H1 (cell line): ENCODE data around the gene FAM13C. TPM values are rescaled to one million over a fixed set of nuclear protein-coding genes. Genes with fewer than 3 reads are reported as not detected.

Experiments
- CTCF ChIA-PET: fragments of 300-600 bp; sonication (Branson Sonifier 250); formaldehyde crosslinking; loops from one replicate; lab custom pipeline; 2021; ENCODE audit not compliant: partially characterized antibody; lab: Charles Lee
- POLR2A ChIA-PET: fragments of 300-600 bp; sonication (Branson Sonifier 250); formaldehyde crosslinking; loops from one replicate; lab custom pipeline; 2021; ENCODE audit warnings: inconsistent platforms; ENCODE audit not compliant: partially characterized antibody; lab: Charles Lee
- DNase-seq, 2 experiments: peaks; one replicate each; pipeline versions ENCODE4 v3.0.0 to v3.0.0-alpha.2; 2010 to 2022; ENCODE audit warnings: low spot score in 2 of 2, low read depth in 1 of 2, mixed read lengths in 1 of 2
- FAIRE-seq: peaks from 2 replicates; lab custom pipeline; 2011; peaks lifted over from hg19 to GRCh38; lab: Jason Lieb, UNC
- H2AFZ ChIP-seq: 2 replicates; pipeline ENCODE4 v1.8.1; 2012; ENCODE audit warnings: low read length, inconsistent platforms
- H2AK5ac ChIP-seq: 2 replicates; pipeline ENCODE4 v1.6.1; 2013; ENCODE audit warnings: low read depth, low read length
- H2BK120ac ChIP-seq: replicated peaks from 2 replicates; pipeline ENCODE3; 2013; ENCODE audit warnings: low read depth, low read length, inconsistent platforms
- H2BK12ac ChIP-seq: 2 replicates; pipeline ENCODE4 v1.6.1; 2013; ENCODE audit warnings: low read depth, low read length
- H2BK15ac ChIP-seq: 2 replicates; pipeline ENCODE4 v1.6.1; 2013; ENCODE audit warnings: low read length
- H2BK20ac ChIP-seq: 2 replicates; pipeline ENCODE4 v1.6.1; 2013; ENCODE audit warnings: low read length
- H2BK5ac ChIP-seq: 2 replicates; pipeline ENCODE4 v1.6.1; 2013; ENCODE audit warnings: low read depth, low read length
- H3K14ac ChIP-seq: 2 replicates; pipeline ENCODE4 v1.6.1; 2013; ENCODE audit warnings: inconsistent platforms; ENCODE audit not compliant: insufficient read length
- H3K18ac ChIP-seq: 2 replicates; pipeline ENCODE4 v1.6.1; 2013; ENCODE audit warnings: low read length; ENCODE audit errors: extremely low read depth
- H3K23ac ChIP-seq: 2 replicates; pipeline ENCODE4 v1.6.1; 2013; ENCODE audit warnings: inconsistent platforms; ENCODE audit not compliant: insufficient read length
- H3K23me2 ChIP-seq: 2 replicates; pipeline ENCODE4 v1.6.1; 2013; ENCODE audit warnings: low read depth, low read length
- H3K27ac ChIP-seq: 2 replicates; pipeline ENCODE4 v1.6.1; 2011; ENCODE audit warnings: low read depth, low read length, inconsistent platforms
- H3K27me3 ChIP-seq, 4 experiments: replicated peaks in 1 of 4; 1 replicate in 1 of 4; 2 replicates in 3 of 4; pipeline versions ENCODE4 v1.6.1 to v1.8.1; 2011 to 2013; ENCODE audit warnings: low read length in 3 of 4, mild to moderate bottlenecking in 3 of 4, inconsistent platforms in 2 of 4, mixed read lengths in 2 of 4, moderate library complexity in 1 of 4; ENCODE audit not compliant: control insufficient read depth in 3 of 4, insufficient read depth in 3 of 4; ENCODE audit errors: extremely low read depth in 1 of 4
- H3K36me3 ChIP-seq, 4 experiments: 2 replicates each; pipeline versions ENCODE4 v1.6.1 to v1.8.1; 2011 to 2013; ENCODE audit warnings: mild to moderate bottlenecking in 4 of 4, low read length in 3 of 4, moderate library complexity in 2 of 4, control low read depth in 1 of 4, inconsistent platforms in 1 of 4; ENCODE audit not compliant: insufficient read depth in 4 of 4, control insufficient read depth in 2 of 4
- H3K4ac ChIP-seq: replicated peaks from 2 replicates; pipeline ENCODE3; 2013; ENCODE audit warnings: low read length, low read depth, mixed read lengths, inconsistent platforms; ENCODE audit not compliant: insufficient read length
- H3K4me1 ChIP-seq, 4 experiments: replicated peaks in 1 of 4; 1 replicate in 1 of 4; 2 replicates in 3 of 4; pipeline versions ENCODE4 v1.6.1 to v1.8.1; 2011 to 2013; ENCODE audit warnings: low read length in 3 of 4, inconsistent platforms in 2 of 4, mixed read lengths in 1 of 4; ENCODE audit not compliant: insufficient read depth in 4 of 4, control insufficient read depth in 3 of 4
- H3K4me2 ChIP-seq, 2 experiments: 2 replicates each; pipeline versions ENCODE4 v1.6.1 to v1.8.1; 2011 to 2013; ENCODE audit warnings: low read depth in 2 of 2, low read length in 2 of 2, control low read depth in 1 of 2, inconsistent platforms in 1 of 2, mild to moderate bottlenecking in 1 of 2; ENCODE audit not compliant: insufficient read depth in 1 of 2
- H3K4me3 ChIP-seq, 4 experiments: fragments of 200-600, 300-600 bp in 1 of 4; sonication (generic), shearing (Covaris generic), sonication (Bioruptor Twin) in 1 of 4; 2 replicates each; pipeline versions ENCODE4 v1.5.1 to v1.8.1; 2011 to 2016; ENCODE audit warnings: low read length in 4 of 4, low read depth in 3 of 4, control low read depth in 2 of 4, inconsistent platforms in 2 of 4, mild to moderate bottlenecking in 2 of 4, mixed read lengths in 1 of 4, moderate library complexity in 1 of 4; ENCODE audit not compliant: insufficient read depth in 2 of 4; ENCODE audit errors: extremely low read depth in 1 of 4
- H3K56ac ChIP-seq: replicated peaks from 2 replicates; pipeline ENCODE3; 2013; ENCODE audit warnings: low read depth, mild to moderate bottlenecking, mixed read lengths, low read length, inconsistent platforms; ENCODE audit not compliant: insufficient read length
- H3K79me1 ChIP-seq: 2 replicates; pipeline ENCODE4 v1.6.1; 2013; ENCODE audit warnings: low read depth, low read length, control low read depth
- H3K79me2 ChIP-seq, 2 experiments: 2 replicates each; pipeline versions ENCODE4 v1.6.1 to v1.8.1; 2012 to 2013; ENCODE audit warnings: low read length in 2 of 2, mild to moderate bottlenecking in 2 of 2, inconsistent platforms in 1 of 2; ENCODE audit not compliant: insufficient read depth in 2 of 2, control insufficient read depth in 1 of 2
- H3K9ac ChIP-seq, 4 experiments: replicated peaks in 1 of 4; 1 replicate in 1 of 4; 2 replicates in 3 of 4; pipeline versions ENCODE4 v1.6.1 to v1.8.1; 2011 to 2013; ENCODE audit warnings: low read depth in 3 of 4, low read length in 3 of 4, control low read depth in 2 of 4, mild to moderate bottlenecking in 2 of 4, moderate library complexity in 2 of 4, inconsistent platforms in 1 of 4; ENCODE audit errors: extremely low read depth in 1 of 4
- H3K9me3 ChIP-seq, 2 experiments: 2 replicates each; pipeline versions ENCODE4 v1.6.1 to v1.8.1; 2012 to 2013; ENCODE audit warnings: mild to moderate bottlenecking in 2 of 2, moderate library complexity in 2 of 2, control low read depth in 1 of 2, inconsistent platforms in 1 of 2, low read depth in 1 of 2, low read length in 1 of 2, mixed read lengths in 1 of 2; ENCODE audit not compliant: insufficient read depth in 2 of 2
- H4K20me1 ChIP-seq, 2 experiments: replicated peaks in 1 of 2; 2 replicates each; pipeline versions ENCODE3 to v1.8.1; 2011 to 2013; ENCODE audit warnings: inconsistent platforms in 2 of 2, low read length in 2 of 2, mild to moderate bottlenecking in 1 of 2; ENCODE audit not compliant: insufficient read depth in 2 of 2, control insufficient read depth in 1 of 2
- H4K5ac ChIP-seq: 2 replicates; pipeline ENCODE4 v1.6.1; 2013; ENCODE audit warnings: low read length, low read depth, mixed read lengths, inconsistent platforms; ENCODE audit not compliant: insufficient read length
- H4K8ac ChIP-seq: 2 replicates; pipeline ENCODE4 v1.8.0; 2013; ENCODE audit warnings: mild to moderate bottlenecking, moderate library complexity, low read length, inconsistent platforms; ENCODE audit not compliant: insufficient read depth; ENCODE audit errors: extremely low read depth
- H4K91ac ChIP-seq: replicated peaks from 2 replicates; pipeline ENCODE3; 2013; ENCODE audit warnings: low read length, mixed read lengths, inconsistent platforms; ENCODE audit not compliant: insufficient read length
- HDAC2 ChIP-seq, 2 experiments: fragments of 300-600 bp in 1 of 2; sonication (generic) in 1 of 2; IDR thresholded peaks; 2 replicates each; pipeline ENCODE4 v1.6.1; 2011 to 2012; ENCODE audit warnings: low read depth in 2 of 2, low read length in 2 of 2, mild to moderate bottlenecking in 2 of 2, moderate library complexity in 2 of 2, borderline replicate concordance in 1 of 2, inconsistent platforms in 1 of 2
- POLR2AphosphoS5 ChIP-seq: IDR thresholded peaks from 2 replicates; pipeline ENCODE4 v1.6.1; 2011; ENCODE audit warnings: low read depth, low read length
- RAD21 ChIP-seq, 2 experiments: IDR thresholded peaks in 1 of 2; conservative IDR thresholded peaks in 1 of 2; 2 replicates each; pipeline ENCODE4 v1.6.1; 2011; ENCODE audit warnings: low read depth in 2 of 2, low read length in 2 of 2, improper control_type of control experiment in 1 of 2, inconsistent platforms in 1 of 2, mild to moderate bottlenecking in 1 of 2, moderate library complexity in 1 of 2
- SIN3A ChIP-seq, 2 experiments: IDR thresholded peaks in 1 of 2; conservative IDR thresholded peaks in 1 of 2; 2 replicates each; pipeline ENCODE4 v1.6.1; 2011 to 2012; ENCODE audit warnings: low read length in 2 of 2, improper control_type of control experiment in 1 of 2, low read depth in 1 of 2, mild to moderate bottlenecking in 1 of 2
- SIRT6 ChIP-seq: IDR thresholded peaks from one replicate; pipeline ENCODE4 v1.7.1; 2012; ENCODE audit warnings: low read length, inconsistent platforms
- SIX5 ChIP-seq: IDR thresholded peaks from 2 replicates; pipeline ENCODE4 v1.6.1; 2011; ENCODE audit warnings: mild to moderate bottlenecking, low read depth, low read length
- SP1 ChIP-seq: IDR thresholded peaks from 2 replicates; pipeline ENCODE4 v1.6.1; 2011; ENCODE audit warnings: low read depth, low read length
- SUZ12 ChIP-seq: fragments of 200-600 bp; sonication (generic); IDR thresholded peaks from 2 replicates; pipeline ENCODE4 v1.6.1; 2012; ENCODE audit warnings: mild to moderate bottlenecking, inconsistent platforms, low read length, moderate library complexity, mixed read lengths
- WGBS, 2 experiments: shearing (Covaris generic) in 1 of 2; methylation state at CpG; one replicate each; pipeline versions ENCODE4 v1.1.6 to v1.1.7; 2013 to 2015; ENCODE audit warnings: low lambda C conversion rate in 2 of 2, mixed read lengths in 2 of 2, inconsistent platforms in 1 of 2, low coverage in 1 of 2, missing lambda C conversion rate in 1 of 2; ENCODE audit not compliant: insufficient replicate concordance in 2 of 2, insufficient coverage in 1 of 2, insufficient read length in 1 of 2; ENCODE audit errors: extremely low coverage in 1 of 2, missing lambda C conversion rate in 1 of 2; 5-methylcytosine and 5-hydroxymethylcytosine counted together
- polyA plus RNA-seq, 7 experiments: library from polyadenylated mRNA; depleted of rRNA in 3 of 7; stranded (reverse) in 5 of 7; unstranded in 2 of 7; fragments of >200 nt in 5 of 7; fragments of 200-250 nt in 2 of 7; gene quantifications; 1 replicate in 5 of 7; 2 replicates in 1 of 7; 4 replicates in 1 of 7; pipeline versions ENCODE4 v1.2.1 to v1.2.3, GENCODE V29; 2011 to 2013; ENCODE audit warnings: missing spikeins in 2 of 7, mixed read lengths in 2 of 7
- total RNA-seq: library from RNA; stranded (reverse); fragmentation: NEBNext Ultra II Directional; extraction: Animal tissue kit (Norgen Biotek cat#: 25700); gene quantifications from 2 replicates; pipeline ENCODE4 v1.2.1, GENCODE V29; 2021
- TF ChIP-seq, protein P1 (sequence below): IDR thresholded peaks from 2 replicates; pipeline ENCODE4 v1.6.1; 2011; ENCODE audit warnings: low read depth, mild to moderate bottlenecking, low read length; ENCODE audit not compliant: insufficient read depth
- TF ChIP-seq, protein P2 (sequence below), 3 experiments: IDR thresholded peaks; 1 replicate in 2 of 3; 2 replicates in 1 of 3; pipeline versions ENCODE4 v1.5.1 to v1.6.1; 2011; ENCODE audit warnings: low read length in 3 of 3, mild to moderate bottlenecking in 3 of 3, inconsistent platforms in 2 of 3, low read depth in 1 of 3, moderate library complexity in 1 of 3; ENCODE audit not compliant: insufficient read depth in 1 of 3; ENCODE audit errors: control extremely low read depth in 1 of 3

The FAM13C gene
- total and polyA plus RNA-seq, 2 of the 8 experiments (the other 6 are each of a cell fraction or from before 2014, with no cell fraction given), result 0.56 to 0.62 TPM

DNA sequence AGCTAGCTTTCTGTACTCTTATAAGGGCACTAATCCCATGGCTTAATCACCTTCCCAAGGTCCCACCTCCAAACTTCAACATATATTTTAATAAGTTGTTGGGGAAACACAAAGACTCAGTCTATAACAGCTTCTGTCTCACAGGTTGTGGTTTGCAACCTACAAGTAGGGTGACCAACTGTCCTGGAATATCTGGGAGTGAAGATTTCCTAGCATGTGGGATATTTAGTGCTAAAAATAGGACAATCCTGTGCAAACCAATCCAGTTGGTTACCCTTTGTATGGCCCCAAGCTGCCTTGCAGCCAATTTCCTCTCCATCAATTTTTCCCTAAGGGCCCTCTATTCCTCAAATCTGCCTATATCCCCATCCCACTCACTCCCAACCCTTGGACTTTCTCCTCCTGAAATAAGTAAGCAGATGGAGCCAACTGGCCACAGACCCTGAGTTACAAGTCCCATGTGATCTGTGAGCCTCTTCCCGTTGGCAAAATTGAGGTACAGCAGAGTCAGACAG is 82.3 kb downstream of the FAM13C start:
- no peaks in the 10 kb centered on the region for H3K79me1 ChIP-seq
- no peak overlapping the region for H2BK5ac ChIP-seq
- H4K5ac ChIP-seq, result no peak overlapping the region
- H2BK12ac ChIP-seq, result no peak overlapping the region
- no peak overlapping the region for H3K27ac ChIP-seq
- H2BK15ac ChIP-seq, result no peak overlapping the region
- H3K4ac ChIP-seq, result no peak overlapping the region
- no peak overlapping the region for H2AK5ac ChIP-seq
- no peak overlapping the region for H3K4me2 ChIP-seq
- H3K18ac ChIP-seq, result no peak overlapping the region
- H4K8ac ChIP-seq, result no peak overlapping the region
- H3K23ac ChIP-seq, result no peak overlapping the region
- H4K20me1 ChIP-seq, result no peaks in the 10 kb centered on the region
- POLR2A ChIA-PET, result no interaction called here
- no peaks in the 10 kb centered on the region for H3K79me2 ChIP-seq
- H3K4me3 ChIP-seq, result no peak overlapping the region
- DNase-seq (no peak), FAIRE-seq (no peak)
- H3K4me1 ChIP-seq, result peaks cover 0 to 2% (median 0%) of the 10 kb centered on the region in 4 experiments; a peak in 2 of 7 replicates
- H3K9me3 ChIP-seq, result no peaks in the 10 kb centered on the region
- no peak overlapping the region for H3K14ac ChIP-seq
- CTCF ChIA-PET, result no interaction called here
- no peak overlapping the region for H2AFZ ChIP-seq
- H3K36me3 ChIP-seq, result no peaks in the 10 kb centered on the region
- no peak overlapping the region for H4K91ac ChIP-seq
- H3K9ac ChIP-seq, result no peak overlapping the region
- WGBS, 2 experiments, result 90% methylated on average over 1 of the region's 1 CpG; no CpG with 5 or more reads in 1 of the 2 experiments
- H2BK20ac ChIP-seq, result no peak overlapping the region
- no peaks in the 10 kb centered on the region for H3K27me3 ChIP-seq
- no peak overlapping the region for H2BK120ac ChIP-seq
- no peak overlapping the region for H3K56ac ChIP-seq
- peaks cover 7% of the 10 kb centered on the region; the same call in 1 of the 2 replicates for H3K23me2 ChIP-seq
- TF ChIP-seq, protein P1, sequence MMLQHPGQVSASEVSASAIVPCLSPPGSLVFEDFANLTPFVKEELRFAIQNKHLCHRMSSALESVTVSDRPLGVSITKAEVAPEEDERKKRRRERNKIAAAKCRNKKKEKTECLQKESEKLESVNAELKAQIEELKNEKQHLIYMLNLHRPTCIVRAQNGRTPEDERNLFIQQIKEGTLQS, result no peak
- TF ChIP-seq SIRT6 (no peak), RAD21 (IDR thresholded peaks at IDR 0.05 in 1 of 2, conservative IDR thresholded peaks at IDR 0.05 in 1 of 2; ENCODE audit: low read depth in 2 of 2, low read length in 2 of 2) (no peak), HDAC2 (IDR thresholded peaks at IDR 0.05; ENCODE audit: borderline replicate concordance in 1 of 2, low read depth in 2 of 2, low read length in 2 of 2) (no peak), SP1 (no peak), SUZ12 (no peak), SIN3A (conservative IDR thresholded peaks at IDR 0.05 in 1 of 2, IDR thresholded peaks at IDR 0.05 in 1 of 2; ENCODE audit: low read depth in 1 of 2, low read length in 2 of 2) (no peak), SIX5 (no peak), POLR2AphosphoS5 (no peak)
- TF ChIP-seq, protein P2, sequence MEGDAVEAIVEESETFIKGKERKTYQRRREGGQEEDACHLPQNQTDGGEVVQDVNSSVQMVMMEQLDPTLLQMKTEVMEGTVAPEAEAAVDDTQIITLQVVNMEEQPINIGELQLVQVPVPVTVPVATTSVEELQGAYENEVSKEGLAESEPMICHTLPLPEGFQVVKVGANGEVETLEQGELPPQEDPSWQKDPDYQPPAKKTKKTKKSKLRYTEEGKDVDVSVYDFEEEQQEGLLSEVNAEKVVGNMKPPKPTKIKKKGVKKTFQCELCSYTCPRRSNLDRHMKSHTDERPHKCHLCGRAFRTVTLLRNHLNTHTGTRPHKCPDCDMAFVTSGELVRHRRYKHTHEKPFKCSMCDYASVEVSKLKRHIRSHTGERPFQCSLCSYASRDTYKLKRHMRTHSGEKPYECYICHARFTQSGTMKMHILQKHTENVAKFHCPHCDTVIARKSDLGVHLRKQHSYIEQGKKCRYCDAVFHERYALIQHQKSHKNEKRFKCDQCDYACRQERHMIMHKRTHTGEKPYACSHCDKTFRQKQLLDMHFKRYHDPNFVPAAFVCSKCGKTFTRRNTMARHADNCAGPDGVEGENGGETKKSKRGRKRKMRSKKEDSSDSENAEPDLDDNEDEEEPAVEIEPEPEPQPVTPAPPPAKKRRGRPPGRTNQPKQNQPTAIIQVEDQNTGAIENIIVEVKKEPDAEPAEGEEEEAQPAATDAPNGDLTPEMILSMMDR (IDR thresholded peaks at IDR 0.05; ENCODE audit: control extremely low read depth in 1 of 3, insufficient read depth in 1 of 3, low read depth in 1 of 3, low read length in 3 of 3), result no peak
